ENCODE data around the gene PCDH9.

PCDH9 gene

GRCh38 chr13:66716538-66716937 is 513.6 kb downstream of the PCDH9 start:
- Histone ChIP-seq H2BK120ac (ENCODE audit: low read depth, low read length) (no peak overlapping the region), H3K36me3 (replicated peaks in 1 of 2; ENCODE audit: control insufficient read depth in 2 of 2, insufficient read depth in 2 of 2, low read length in 2 of 2) (no peaks in the 10 kb centered on the region), H3K9ac (ENCODE audit: low read depth, low read length, poor library complexity) (no peak overlapping the region), H3K4me1 (ENCODE audit: control insufficient read depth in 2 of 2, insufficient read depth in 1 of 2, low read depth in 1 of 2, low read length in 2 of 2) (no peaks in the 10 kb centered on the region), H2AFZ (ENCODE audit: low read length) (no peak overlapping the region), H3K23ac (ENCODE audit: low read depth, low read length, poor library complexity) (no peak overlapping the region), H2BK5ac (ENCODE audit: low read length) (no peak overlapping the region), H4K8ac (ENCODE audit: low read depth, low read length) (no peak overlapping the region), H3K14ac (ENCODE audit: low read length) (no peak overlapping the region), H3K4me2 (ENCODE audit: insufficient read depth, low read length, poor library complexity, severe bottlenecking) (no peak overlapping the region), H3K18ac (ENCODE audit: low read length) (no peak overlapping the region), H3K79me1 (ENCODE audit: low read depth, low read length) (no peaks in the 10 kb centered on the region), H2AK5ac (ENCODE audit: low read depth, low read length) (no peak overlapping the region), H3K27me3 (ENCODE audit: control insufficient read depth in 3 of 3, insufficient read depth in 3 of 3, low read depth in 1 of 3, low read length in 3 of 3) (no peaks in the 10 kb centered on the region), H3K27ac (replicated peaks; ENCODE audit: low read length) (no peak overlapping the region), H2BK15ac (ENCODE audit: low read length) (no peak overlapping the region), H3K4ac (ENCODE audit: low read length) (no peak overlapping the region), H3K9me3 (replicated peaks in 1 of 2; ENCODE audit: control insufficient read depth in 2 of 2, insufficient read depth in 1 of 2, low read depth in 1 of 2, low read length in 2 of 2) (no peaks in the 10 kb centered on the region), H4K91ac (ENCODE audit: low read depth, low read length, poor library complexity) (no peak overlapping the region), H2BK12ac (ENCODE audit: low read length) (no peak overlapping the region), H3K4me3 (ENCODE audit: low read length in 2 of 2) (no peak overlapping the region)
- DNase-seq (ENCODE audit: low spot score), result no peak

GRCh38 chr13:66714795-66715194 is 515.3 kb downstream of the PCDH9 start:
- Histone ChIP-seq H2AK5ac (ENCODE audit: low read depth, low read length) (no peak overlapping the region), H3K14ac (ENCODE audit: low read length) (no peak overlapping the region), H4K8ac (ENCODE audit: low read depth, low read length) (no peak overlapping the region), H2BK5ac (ENCODE audit: low read length) (no peak overlapping the region), H3K27ac (replicated peaks; ENCODE audit: low read length) (no peak overlapping the region), H2AFZ (ENCODE audit: low read length) (no peak overlapping the region), H3K18ac (ENCODE audit: low read length) (no peak overlapping the region), H3K36me3 (replicated peaks in 1 of 2; ENCODE audit: control insufficient read depth in 2 of 2, insufficient read depth in 2 of 2, low read length in 2 of 2) (no peaks in the 10 kb centered on the region), H3K23ac (ENCODE audit: low read depth, low read length, poor library complexity) (no peak overlapping the region), H2BK120ac (ENCODE audit: low read depth, low read length) (no peak overlapping the region), H3K9ac (ENCODE audit: low read depth, low read length, poor library complexity) (no peak overlapping the region), H3K9me3 (replicated peaks in 1 of 2; ENCODE audit: control insufficient read depth in 2 of 2, insufficient read depth in 1 of 2, low read depth in 1 of 2, low read length in 2 of 2) (no peaks in the 10 kb centered on the region), H2BK12ac (ENCODE audit: low read length) (no peak overlapping the region), H3K4me1 (ENCODE audit: control insufficient read depth in 2 of 2, insufficient read depth in 1 of 2, low read depth in 1 of 2, low read length in 2 of 2) (no peaks in the 10 kb centered on the region), H3K4me2 (ENCODE audit: insufficient read depth, low read length, poor library complexity, severe bottlenecking) (no peak overlapping the region), H2BK15ac (ENCODE audit: low read length) (no peak overlapping the region), H3K79me1 (ENCODE audit: low read depth, low read length) (no peaks in the 10 kb centered on the region), H3K4ac (ENCODE audit: low read length) (no peak overlapping the region), H4K91ac (ENCODE audit: low read depth, low read length, poor library complexity) (no peak overlapping the region), H3K27me3 (ENCODE audit: control insufficient read depth in 3 of 3, insufficient read depth in 3 of 3, low read depth in 1 of 3, low read length in 3 of 3) (no peaks in the 10 kb centered on the region), H3K4me3 (ENCODE audit: low read length in 2 of 2) (no peak overlapping the region)
- DNase-seq (ENCODE audit: low spot score), result no peak

DNA sequence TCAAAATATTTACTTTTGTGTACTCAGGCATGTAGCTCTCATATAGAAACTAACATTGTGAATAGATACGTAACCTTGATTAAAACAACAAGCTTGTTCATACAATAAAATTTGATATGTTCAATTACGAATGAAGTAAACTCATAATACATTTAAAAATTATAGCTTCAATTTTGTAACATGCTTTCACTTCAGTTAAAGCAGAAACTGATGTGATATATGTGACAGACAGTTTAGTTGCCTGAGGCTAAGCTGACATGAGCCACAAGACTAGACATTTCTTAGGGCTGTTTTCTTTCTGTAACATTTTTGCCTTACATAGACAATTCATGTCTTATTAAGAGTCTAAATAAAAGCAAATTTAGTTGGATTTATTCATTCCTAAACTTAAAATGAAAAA is 526.0 kb downstream of the PCDH9 start:
- Histone ChIP-seq H3K4ac (ENCODE audit: low read length) (no peak overlapping the region), H3K36me3 (replicated peaks in 1 of 2; ENCODE audit: control insufficient read depth in 2 of 2, insufficient read depth in 2 of 2, low read length in 2 of 2) (no peaks in the 10 kb centered on the region), H3K27me3 (ENCODE audit: control insufficient read depth in 3 of 3, insufficient read depth in 3 of 3, low read depth in 1 of 3, low read length in 3 of 3) (no peaks in the 10 kb centered on the region), H3K4me2 (ENCODE audit: insufficient read depth, low read length, poor library complexity, severe bottlenecking) (no peak overlapping the region), H4K91ac (ENCODE audit: low read depth, low read length, poor library complexity) (no peak overlapping the region), H3K18ac (ENCODE audit: low read length) (no peak overlapping the region), H3K9me3 (replicated peaks in 1 of 2; ENCODE audit: control insufficient read depth in 2 of 2, insufficient read depth in 1 of 2, low read depth in 1 of 2, low read length in 2 of 2) (no peaks in the 10 kb centered on the region), H3K4me1 (ENCODE audit: control insufficient read depth in 2 of 2, insufficient read depth in 1 of 2, low read depth in 1 of 2, low read length in 2 of 2) (no peaks in the 10 kb centered on the region), H2BK12ac (ENCODE audit: low read length) (no peak overlapping the region), H2BK120ac (ENCODE audit: low read depth, low read length) (no peak overlapping the region), H3K4me3 (ENCODE audit: low read length in 2 of 2) (no peak overlapping the region), H2AK5ac (ENCODE audit: low read depth, low read length) (no peak overlapping the region), H3K14ac (ENCODE audit: low read length) (no peak overlapping the region), H3K79me1 (ENCODE audit: low read depth, low read length) (no peaks in the 10 kb centered on the region), H2AFZ (ENCODE audit: low read length) (peak overlapping the region; percentile 26), H2BK5ac (ENCODE audit: low read length) (no peak overlapping the region), H3K9ac (ENCODE audit: low read depth, low read length, poor library complexity) (no peak overlapping the region), H2BK15ac (ENCODE audit: low read length) (no peak overlapping the region), H4K8ac (ENCODE audit: low read depth, low read length) (no peak overlapping the region), H3K23ac (ENCODE audit: low read depth, low read length, poor library complexity) (no peak overlapping the region), H3K27ac (replicated peaks; ENCODE audit: low read length) (no peak overlapping the region)
- no CpG with 5 or more reads among the region's 2 CpGs for WGBS, 2 donors (ENCODE audit: extremely low coverage in 2 of 2, insufficient read length in 2 of 2, insufficient replicate concordance in 1 of 2)
- DNase-seq (ENCODE audit: low spot score), result no peak

DNA sequence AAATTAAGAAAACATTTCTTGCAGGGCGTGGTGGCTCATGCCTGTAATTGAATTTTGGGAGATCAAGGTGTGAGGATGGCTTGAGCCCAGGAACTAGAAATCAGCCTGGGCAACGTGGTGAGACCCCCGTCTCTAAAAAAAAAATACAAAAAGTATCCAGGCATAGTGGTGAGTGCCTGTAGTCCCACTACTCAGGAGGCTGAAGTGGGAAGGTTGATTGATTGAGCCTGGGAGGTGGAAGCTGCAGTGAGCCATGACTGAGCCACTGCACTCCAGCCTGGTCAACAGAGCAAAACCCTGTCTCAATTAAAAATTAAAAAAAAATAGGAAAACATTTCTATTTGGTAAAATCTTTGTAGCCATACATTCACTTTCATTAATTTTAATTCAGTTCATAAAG is 526.5 kb downstream of the PCDH9 start:
- no CpG with 5 or more reads among the region's 3 CpGs for WGBS, 2 donors (ENCODE audit: extremely low coverage in 2 of 2, insufficient read length in 2 of 2, insufficient replicate concordance in 1 of 2)
- no peak overlapping the region for H3K27ac ChIP-seq (replicated peaks; ENCODE audit: low read length)

More for the DNA sequence above, 526.5 kb downstream of the PCDH9 start:
- Histone ChIP-seq H3K9ac (ENCODE audit: low read depth, low read length, poor library complexity) (no peak overlapping the region), H3K36me3 (replicated peaks in 1 of 2; ENCODE audit: control insufficient read depth in 2 of 2, insufficient read depth in 2 of 2, low read length in 2 of 2) (no peaks in the 10 kb centered on the region), H3K14ac (ENCODE audit: low read length) (no peak overlapping the region), H3K4me3 (ENCODE audit: low read length in 2 of 2) (no peak overlapping the region), H3K27me3 (ENCODE audit: control insufficient read depth in 3 of 3, insufficient read depth in 3 of 3, low read depth in 1 of 3, low read length in 3 of 3) (no peaks in the 10 kb centered on the region), H2BK15ac (ENCODE audit: low read length) (no peak overlapping the region), H2AK5ac (ENCODE audit: low read depth, low read length) (no peak overlapping the region), H3K4me2 (ENCODE audit: insufficient read depth, low read length, poor library complexity, severe bottlenecking) (no peak overlapping the region), H2BK12ac (ENCODE audit: low read length) (no peak overlapping the region), H3K9me3 (replicated peaks in 1 of 2; ENCODE audit: control insufficient read depth in 2 of 2, insufficient read depth in 1 of 2, low read depth in 1 of 2, low read length in 2 of 2) (no peaks in the 10 kb centered on the region), H3K23ac (ENCODE audit: low read depth, low read length, poor library complexity) (no peak overlapping the region), H3K79me1 (ENCODE audit: low read depth, low read length) (no peaks in the 10 kb centered on the region), H3K4ac (ENCODE audit: low read length) (no peak overlapping the region), H3K4me1 (ENCODE audit: control insufficient read depth in 2 of 2, insufficient read depth in 1 of 2, low read depth in 1 of 2, low read length in 2 of 2) (no peaks in the 10 kb centered on the region), H2BK5ac (ENCODE audit: low read length) (no peak overlapping the region), H3K18ac (ENCODE audit: low read length) (no peak overlapping the region), H2AFZ (ENCODE audit: low read length) (no peak overlapping the region), H4K91ac (ENCODE audit: low read depth, low read length, poor library complexity) (no peak overlapping the region), H2BK120ac (ENCODE audit: low read depth, low read length) (no peak overlapping the region), H4K8ac (ENCODE audit: low read depth, low read length) (no peak overlapping the region)
- DNase-seq (ENCODE audit: low spot score), result no peak

Data from neuronal stem cell (in vitro differentiated cells).